Occipital lobe (tissue), 2 donors: ENCODE measurements around the gene ECI2. TPM values are rescaled to one million over a fixed set of nuclear protein-coding genes. Genes with fewer than 3 reads are reported as not detected.
A peak's percentile ranks its signal among the peaks of the same experiment; 100 is the strongest.

Experiments used
- DNase-seq: peaks from one replicate; lab custom pipeline; 2025; lab: John Stamatoyannopoulos, UW
- total RNA-seq: library from RNA; depleted of rRNA; stranded (reverse); fragments of >200 nt; gene quantifications from one replicate; pipeline ENCODE4 v1.2.3, GENCODE V29; 2014

The ECI2 gene, protein sequence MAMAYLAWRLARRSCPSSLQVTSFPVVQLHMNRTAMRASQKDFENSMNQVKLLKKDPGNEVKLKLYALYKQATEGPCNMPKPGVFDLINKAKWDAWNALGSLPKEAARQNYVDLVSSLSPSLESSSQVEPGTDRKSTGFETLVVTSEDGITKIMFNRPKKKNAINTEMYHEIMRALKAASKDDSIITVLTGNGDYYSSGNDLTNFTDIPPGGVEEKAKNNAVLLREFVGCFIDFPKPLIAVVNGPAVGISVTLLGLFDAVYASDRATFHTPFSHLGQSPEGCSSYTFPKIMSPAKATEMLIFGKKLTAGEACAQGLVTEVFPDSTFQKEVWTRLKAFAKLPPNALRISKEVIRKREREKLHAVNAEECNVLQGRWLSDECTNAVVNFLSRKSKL
- 25.6 TPM for total RNA-seq

DNA sequence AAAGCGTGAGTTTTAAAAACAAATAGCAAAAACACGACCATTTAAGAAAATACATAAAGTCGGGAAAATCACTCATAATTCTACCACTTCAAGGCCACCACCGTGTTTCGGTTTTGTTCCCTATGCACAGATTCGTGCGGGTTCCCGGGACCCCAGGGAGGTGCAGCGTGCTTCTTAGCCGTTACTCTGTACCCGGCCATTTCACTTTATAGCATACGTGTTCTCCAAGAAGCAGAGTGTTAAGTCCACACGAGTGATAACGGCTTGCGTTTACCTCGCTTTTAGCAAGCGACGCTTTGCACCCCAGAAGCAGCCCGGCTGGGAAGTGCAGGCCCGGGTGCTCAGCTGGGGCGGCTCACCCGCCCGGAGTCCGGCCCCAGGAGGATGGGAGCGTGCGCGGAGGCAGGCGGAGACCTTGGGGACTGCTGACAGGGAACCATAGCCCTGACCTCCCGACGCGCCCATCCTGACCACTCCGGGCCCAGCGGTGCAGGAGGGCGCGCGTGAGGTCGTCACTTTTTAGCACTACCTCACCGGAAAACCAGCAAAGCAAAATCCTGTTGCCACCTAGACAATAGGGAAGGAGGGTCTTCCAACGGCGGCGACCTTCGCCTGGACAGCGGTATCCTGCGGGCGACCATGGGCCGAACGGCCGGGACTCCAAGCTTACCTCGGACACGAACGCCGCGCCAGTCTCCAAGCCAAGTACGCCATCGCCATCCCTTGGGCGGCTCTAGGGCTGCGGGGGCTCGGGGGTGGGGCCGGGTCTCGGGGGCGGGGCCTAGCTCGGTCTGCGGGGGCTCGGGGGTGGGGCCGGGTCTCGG is at the start of gene ECI2:
Gene ECI2, minus strand, starts transcription at position 735 of the 824 bp plus-strand sequence. Its CDS starts 15 bp downstream, at position 720.
- DNase-seq = peak; percentile 71

DNA sequence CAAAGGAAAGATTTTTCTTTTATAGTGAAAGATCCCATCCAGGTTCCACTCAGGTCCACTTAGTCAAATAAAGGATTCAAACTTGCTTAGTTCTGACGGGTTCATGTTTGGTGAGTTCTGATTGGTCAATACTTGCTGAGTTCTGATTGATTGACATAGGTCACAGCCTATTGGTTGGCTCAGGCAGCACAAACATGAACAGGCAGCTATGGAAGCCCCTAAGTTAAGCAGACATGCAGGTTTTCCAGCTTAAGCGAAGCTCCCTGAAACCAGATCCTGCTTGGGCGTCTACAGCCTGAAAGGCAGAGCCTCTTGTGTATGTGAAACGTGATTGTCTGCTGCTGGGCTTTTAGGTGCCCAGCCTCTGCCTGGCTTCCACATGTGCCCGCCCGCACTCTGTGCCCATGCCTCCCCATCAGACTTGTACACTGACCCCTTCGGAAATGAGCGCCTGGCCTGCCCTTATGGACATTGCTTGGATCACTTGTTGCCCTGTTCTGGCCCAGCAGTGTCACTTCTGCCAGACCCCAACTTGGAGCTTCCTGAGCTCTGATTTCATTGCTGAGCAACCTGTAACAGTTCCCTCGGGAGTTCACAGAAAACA is 45.4 kb upstream of the ECI2 start:
- DNase-seq = no peak

DNA sequence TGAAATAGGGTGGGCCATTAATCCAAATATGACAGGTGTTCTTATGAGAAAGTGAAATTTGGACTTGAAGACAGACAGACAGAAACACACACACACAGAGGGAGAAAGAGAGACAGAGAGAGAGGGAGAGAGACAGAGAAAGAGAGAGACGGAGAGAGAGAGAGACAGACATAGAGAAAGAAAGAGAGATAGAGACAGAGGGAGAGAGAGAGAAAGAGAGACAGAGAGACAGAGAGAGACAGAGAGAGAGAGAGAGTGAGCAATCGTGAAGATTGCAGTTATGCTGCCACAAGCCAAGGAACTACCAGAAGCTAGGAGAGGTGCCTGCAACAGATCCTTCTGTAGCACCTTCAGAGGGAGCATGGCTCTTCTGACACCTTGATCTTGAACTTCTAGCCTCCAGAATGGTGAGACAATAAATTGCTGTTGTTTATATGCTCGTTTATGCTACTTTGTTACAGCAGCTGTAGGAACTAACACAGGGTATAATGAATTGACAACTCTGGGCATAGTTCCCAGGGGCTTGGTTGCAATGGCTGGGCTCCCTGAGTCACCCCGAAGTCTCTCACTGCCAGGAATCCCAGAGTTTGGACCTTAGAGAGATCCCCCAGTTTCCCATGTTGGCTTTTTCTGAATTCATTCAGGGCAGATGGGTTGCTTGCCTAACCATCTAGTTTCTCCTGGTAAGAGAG is 44.7 kb upstream of the ECI2 start:
- DNase-seq = no peak

GRCh38 chr6:4178737-4179333 is 43.5 kb upstream of the ECI2 start:
- no peak for DNase-seq

- DNase-seq = no peak
Observed at GRCh38 chr6:4176907-4177306, 41.5 kb upstream of the ECI2 start.

GRCh38 chr6:4174042-4174441 is 38.7 kb upstream of the ECI2 start:
- DNase-seq = no peak

GRCh38 chr6:4172368-4172767 is 37.0 kb upstream of the ECI2 start:
- no peak for DNase-seq

DNA sequence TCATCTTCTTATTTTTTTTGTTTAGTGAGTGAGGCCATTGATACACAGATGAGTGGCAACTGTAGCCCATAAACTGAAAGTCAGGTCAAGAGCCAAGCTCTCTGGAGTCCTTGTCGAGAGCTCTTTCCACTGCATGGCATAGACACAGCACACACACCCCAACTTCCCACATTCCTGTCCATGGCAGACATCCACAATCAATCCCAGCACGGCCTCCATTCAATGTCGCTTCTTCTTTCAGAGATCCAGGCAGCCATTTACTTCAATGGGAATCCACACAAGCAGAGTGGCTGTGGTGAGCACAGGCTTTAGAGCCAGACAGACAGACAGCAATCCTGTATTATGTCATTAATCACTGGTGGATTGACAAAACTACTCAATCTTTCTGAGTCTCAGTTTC is 34.9 kb upstream of the ECI2 start:
- DNase-seq = no peak

- DNase-seq = no peak
Observed at GRCh38 chr6:4169028-4169789, 33.8 kb upstream of the ECI2 start.

DNA sequence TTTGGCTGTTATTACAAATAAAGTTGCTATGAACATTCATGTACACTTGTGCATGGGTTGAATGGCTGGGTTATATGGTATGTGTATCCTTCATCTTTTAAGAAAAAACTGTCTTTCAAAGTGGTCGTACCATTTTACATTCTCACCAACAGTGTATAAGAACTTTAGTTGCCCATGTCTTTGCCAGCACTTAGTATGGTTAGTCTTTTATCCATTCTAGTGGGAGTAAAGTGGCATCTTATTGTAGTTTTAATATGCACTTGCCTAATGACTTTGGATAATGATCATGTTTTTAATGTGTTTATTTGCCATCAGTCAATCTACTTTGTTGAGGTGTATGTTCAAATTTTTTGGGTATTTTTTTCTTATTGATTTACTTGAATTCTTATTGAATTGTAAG is 32.5 kb upstream of the ECI2 start:
- no peak for DNase-seq

DNA sequence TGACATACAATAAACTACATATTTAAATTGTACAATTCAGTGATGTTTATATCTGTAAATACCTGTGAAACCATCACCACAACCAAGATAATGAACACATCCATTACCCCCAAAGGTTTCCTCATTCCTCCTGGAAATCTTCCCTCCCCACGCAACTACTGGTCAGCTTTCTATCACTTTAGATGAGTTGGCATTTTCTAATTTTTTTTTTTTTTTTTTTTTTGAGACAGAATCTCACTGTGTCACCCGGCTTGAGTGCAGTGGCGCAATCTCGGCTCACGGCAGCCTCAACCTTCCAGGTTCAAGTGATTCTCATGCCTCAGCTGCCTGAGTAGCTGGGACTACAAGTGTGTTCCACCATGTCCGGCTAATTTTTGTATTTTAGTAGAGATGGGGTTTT is 31.7 kb upstream of the ECI2 start:
- DNase-seq = no peak

GRCh38 chr6:4164456-4164855 is 29.1 kb upstream of the ECI2 start:
- no peak for DNase-seq

- DNase-seq = no peak
Observed at GRCh38 chr6:4164117-4164442, 28.7 kb upstream of the ECI2 start.

DNA sequence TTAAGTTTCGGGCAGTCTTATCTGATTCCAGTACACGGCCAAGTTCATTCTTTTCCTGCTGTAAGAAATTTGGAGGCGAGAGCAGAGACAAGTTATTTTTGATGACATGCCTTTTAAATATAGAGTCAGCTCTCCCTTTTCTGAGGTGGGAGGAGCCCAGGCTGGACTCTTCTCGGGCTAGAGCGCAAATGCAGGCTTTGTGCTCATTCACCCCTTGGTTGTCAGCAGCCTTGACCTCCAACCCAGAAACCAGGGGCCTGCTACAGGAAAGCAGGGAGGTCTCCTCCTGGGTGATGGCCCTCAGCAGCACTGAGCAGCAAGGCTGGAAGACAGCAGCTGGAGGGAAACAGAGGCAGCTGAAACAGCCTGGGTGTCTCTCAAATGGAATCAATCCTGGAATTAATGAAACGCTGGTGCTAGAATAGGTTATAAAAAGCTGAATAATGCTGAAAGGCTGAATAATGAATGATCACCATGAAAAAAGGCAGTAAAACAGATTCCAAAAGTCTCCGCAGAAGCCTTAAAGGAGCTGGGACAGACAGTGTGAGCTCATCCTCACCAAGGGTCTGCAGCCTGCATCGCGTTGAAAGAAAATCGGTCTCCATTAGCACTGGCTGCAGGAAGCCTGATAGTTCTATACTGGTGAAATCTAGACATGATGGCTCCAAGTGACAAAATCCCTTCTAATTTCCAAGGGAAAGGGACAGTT is 28.2 kb upstream of the ECI2 start:
- no peak for DNase-seq

GRCh38 chr6:4162370-4162769 is 27.0 kb upstream of the ECI2 start:
- DNase-seq = no peak

- DNase-seq = no peak
Observed at GRCh38 chr6:4159491-4159890, 24.1 kb upstream of the ECI2 start.

DNA sequence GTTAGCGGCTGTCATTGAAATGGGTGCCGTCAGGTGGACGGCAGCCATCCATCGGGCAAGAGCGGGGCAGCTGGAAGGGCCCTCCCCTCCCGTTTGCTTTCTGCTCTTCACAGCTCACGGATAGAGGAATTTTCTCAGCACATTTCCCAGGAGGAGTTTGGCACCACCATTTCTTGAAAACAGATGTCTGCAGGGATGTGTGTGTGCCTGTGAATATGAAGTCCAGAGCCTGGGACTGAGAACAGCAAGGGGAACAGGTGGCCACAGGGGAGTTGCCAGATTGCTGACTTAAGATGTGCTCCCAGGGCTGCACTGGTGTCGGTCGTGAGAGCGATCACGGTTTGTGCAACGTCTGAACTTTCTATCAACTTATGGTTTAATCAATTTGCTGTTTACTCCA is 22.1 kb upstream of the ECI2 start:
- no peak for DNase-seq

GRCh38 chr6:4155848-4156466 is 20.6 kb upstream of the ECI2 start:
- peak; percentile 46 for DNase-seq

DNA sequence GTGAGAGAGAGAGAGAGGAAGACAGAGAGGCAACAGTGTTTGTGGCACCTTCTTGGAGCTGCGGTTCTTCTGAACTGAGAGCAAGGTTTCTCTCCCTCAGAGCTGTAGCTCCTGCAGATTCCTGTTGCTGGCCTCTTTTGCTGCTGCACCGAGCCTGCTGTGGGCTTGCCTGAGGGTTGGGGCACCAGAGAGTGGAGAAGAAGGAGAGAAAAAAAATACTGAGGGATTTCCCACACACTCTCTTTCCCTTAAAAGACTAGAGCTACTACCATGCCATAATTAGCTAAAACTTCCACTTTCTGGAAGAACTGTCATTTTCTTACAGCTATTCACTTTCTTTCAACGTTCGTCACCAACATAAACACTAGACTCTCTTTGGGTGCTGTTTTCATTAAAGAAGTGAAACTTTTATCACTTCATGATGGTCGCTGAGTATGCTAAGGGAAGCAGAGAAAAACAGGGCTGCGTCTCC is 18.2 kb upstream of the ECI2 start:
- DNase-seq = no peak
